Muscle of back (tissue), 13 donors: ENCODE data around the gene LINC00237. TPM values are rescaled to one million over a fixed set of nuclear protein-coding genes. Genes with fewer than 3 reads are reported as not detected.
A peak's percentile ranks its signal among the peaks of the same experiment; 100 is the strongest.

Experiments used
- DNase-seq, 3 donors: peaks; one replicate each; pipeline versions ENCODE4 v3.0.0 to v3.0.0-alpha.2; 2013
- long read RNA-seq, 9 donors: transcript quantifications; one replicate each; lab custom pipeline, GENCODE V29; 2026
- polyA plus RNA-seq, 10 donors: library from polyadenylated mRNA; unstranded; fragments of 120-200 nt; gene quantifications; one replicate each; pipeline ENCODE4 v1.2.1, GENCODE V29; 2013; ENCODE audit not compliant: insufficient read length in 10 of 10

LINC00237 gene
- under 1 TPM in 6 of 10 donors, not detected in 4; 0.14 to 0.78 (median 0.36) TPM for polyA plus RNA-seq
- long read RNA-seq, donor 1 = 0 reads
- long read RNA-seq, donor 2, partial matches to known transcripts = 0 of 1 reads
- long read RNA-seq, donor 2, other reads (novel, unspliced or antisense) = 0 of 1 reads
- long read RNA-seq, donor 3 = 0 reads
- long read RNA-seq, donor 4 = 0 reads
- long read RNA-seq, donor 5 = 0 reads
- long read RNA-seq, donor 6 = 0 reads
- long read RNA-seq, donor 7 = 0 reads
- long read RNA-seq, donor 8 = 0 reads
- long read RNA-seq, donor 9 = 0 reads

DNA sequence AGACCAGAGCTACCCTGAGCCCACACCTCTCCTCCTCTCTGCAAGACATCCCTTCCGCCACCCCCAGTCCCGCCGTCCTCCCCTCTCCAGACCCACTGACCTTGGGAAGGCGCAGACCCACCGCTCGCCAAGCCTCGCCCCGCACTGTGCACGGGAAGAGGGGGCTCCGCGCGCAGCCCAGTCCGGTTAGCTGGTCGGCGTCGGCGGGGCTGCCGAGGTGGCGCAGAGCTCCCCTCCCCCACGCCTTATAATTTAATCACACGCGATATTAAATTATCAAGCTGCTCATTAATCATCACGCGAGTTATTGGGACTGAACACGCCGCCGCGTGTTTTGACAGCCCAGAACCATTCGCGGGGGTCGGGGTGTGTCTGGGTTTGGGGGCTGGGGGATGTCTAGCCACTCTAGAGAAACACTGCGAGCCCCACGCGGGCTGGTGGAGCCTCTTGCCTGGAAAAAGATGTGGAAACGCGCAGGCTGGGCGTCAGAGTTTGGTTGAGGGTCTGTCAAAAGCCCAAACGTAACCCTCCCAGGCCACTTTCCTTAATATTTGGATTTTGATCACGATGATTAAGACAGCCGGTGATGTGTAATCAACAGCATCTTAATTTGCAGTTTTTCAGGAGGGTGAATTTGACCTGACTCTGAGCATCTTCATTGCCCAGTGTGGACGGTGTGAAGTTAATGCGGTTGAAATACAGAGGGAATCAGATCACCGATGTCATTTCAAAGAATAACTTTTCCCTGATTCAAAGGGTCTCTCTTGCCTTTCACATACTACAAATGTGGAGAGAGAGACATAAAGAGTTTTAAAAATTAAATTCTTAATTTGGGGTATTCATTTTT lies at the start of gene LINC00237:
Gene LINC00237, minus strand, starts transcription at position 188 of the 847 bp plus-strand sequence.
- DNase-seq = peak in 1 of 3 donors; percentile 21

DNA sequence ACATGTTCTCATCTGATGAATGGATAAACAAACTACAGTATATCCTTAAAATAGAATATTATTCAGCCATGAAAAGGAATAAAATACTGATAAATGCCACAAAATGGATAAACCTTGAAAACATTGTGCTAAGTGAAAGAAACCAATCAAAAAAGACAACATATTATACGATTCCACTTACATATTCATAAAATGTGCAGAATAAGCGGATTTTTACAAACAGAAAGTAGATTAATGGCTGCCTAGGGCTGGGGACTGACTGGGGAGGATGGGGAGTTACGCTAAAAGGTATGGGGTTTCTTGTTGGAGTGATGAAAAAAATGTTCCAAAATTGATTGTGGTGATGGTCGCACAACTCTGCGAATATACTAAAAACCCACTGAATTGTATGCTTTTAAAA lies 49.1 kb upstream of the LINC00237 start:
- DNase-seq = no peak

DNA sequence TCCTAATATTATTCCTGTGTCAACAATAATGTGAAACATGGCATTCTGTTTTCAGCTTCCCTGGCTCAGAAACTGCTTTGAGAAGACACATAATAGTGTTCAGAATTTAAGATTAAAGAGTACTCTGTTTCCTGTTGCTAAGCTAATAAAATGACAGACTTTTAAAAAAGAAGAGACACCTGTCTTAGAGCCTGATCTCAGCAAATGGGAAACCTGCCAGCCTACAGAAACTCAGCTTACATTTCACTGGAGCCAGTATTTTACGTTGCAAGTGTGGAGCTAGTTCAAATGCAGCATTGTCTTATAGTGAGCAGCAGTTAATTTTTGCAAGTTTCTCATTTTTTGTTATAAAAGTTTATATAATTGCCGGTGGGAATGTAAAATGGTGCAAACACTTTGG lies 48.5 kb upstream of the LINC00237 start:
- peak in 1 of 3 donors; percentile 4 for DNase-seq

DNA sequence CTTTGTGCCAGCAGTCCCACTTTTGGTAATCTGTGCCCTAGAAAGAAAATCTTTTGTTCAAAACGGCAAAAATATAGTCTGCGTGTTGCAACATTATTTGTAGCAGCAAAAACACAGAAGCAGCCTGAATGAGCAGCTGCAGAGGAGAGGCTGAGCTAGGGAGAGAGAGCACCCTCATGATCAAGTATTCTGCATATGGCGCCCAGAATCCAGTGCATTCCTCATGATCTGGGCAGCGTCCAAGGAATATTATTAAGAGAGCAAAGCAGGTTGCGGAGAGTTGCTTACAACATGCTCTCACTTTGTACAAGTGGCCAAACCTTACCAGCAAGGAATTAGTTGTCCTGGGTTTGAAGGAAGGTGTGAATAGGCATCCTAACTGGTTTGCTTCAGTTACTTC lies 45.6 kb upstream of the LINC00237 start:
- DNase-seq = no peak

DNA sequence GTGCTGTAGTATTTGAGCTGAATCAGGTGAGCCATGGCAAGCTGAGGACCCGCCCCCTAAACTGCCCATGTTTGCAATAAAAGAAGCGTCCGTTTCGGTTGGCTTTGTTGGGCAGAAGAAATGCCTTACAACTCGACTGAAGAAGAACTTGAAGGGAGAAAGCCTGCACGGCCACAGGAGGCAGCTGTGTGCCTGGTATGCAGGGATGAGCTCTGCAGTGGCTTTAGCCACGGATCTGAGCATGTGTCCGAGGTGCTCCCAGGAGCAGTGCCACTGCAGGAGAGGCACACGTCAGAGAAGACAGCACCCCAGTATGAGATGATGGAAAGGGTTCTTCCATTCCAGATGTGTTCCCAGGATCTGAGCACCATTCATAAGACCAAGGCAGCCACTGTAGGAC lies 43.2 kb upstream of the LINC00237 start:
- no peak for DNase-seq

DNA sequence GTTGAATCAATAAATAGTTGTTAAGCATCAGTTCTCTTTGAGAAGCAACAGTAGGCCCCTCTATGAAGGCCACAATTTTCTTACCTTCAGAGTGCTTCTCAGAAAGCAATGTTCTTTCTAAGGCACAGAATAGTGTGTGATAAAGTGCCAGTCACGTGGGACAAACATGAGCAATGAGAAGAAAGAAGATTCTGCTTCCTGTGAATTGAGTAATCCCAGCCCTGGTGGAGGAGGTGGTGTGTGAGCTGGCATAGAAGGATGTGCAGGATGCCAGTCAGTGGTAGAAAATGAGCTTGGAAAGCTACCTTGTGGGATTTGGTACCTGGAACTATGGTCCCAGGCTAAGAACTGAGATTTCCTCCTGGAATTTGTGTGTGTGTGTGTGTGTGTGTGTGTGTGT lies 41.4 kb upstream of the LINC00237 start:
- DNase-seq = no peak

DNA sequence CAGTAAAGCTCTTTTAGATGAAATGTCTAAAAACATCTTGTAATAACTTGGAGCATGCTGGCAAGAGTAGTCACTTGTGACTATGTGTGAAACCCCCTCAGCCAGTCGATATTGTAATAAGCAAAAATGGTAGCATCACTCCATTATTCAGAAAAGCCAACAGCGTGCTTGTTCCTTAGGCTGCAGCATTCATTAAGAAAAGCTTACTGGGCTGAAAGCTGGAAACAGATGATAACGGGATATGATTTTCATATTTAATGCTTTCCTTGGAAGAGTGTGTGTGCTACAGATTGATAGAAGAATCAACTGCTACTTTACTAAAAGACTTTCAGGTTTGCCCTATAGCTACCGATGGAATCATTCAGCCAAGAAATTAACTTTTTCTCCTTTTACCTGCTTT lies 40.1 kb upstream of the LINC00237 start:
- no peak for DNase-seq

DNA sequence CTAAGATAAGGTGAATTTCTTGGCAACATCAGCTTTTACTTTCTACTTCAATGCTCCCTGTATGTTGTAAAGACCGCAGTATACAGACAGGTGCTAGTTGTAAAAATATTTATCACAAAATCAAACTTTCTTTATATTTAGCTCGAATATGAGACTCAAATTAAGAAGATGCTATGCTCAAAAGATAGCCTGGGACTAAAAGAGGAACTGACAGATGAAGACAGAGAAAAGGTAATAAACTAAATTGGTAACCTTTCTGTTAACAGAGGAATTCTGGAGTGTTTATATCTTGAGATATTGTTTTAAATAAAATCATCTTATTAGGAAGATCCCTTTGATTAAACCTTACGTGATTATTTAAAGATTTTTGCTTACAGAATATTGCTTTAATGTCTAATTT lies 39.3 kb upstream of the LINC00237 start:
- DNase-seq = no peak

DNA sequence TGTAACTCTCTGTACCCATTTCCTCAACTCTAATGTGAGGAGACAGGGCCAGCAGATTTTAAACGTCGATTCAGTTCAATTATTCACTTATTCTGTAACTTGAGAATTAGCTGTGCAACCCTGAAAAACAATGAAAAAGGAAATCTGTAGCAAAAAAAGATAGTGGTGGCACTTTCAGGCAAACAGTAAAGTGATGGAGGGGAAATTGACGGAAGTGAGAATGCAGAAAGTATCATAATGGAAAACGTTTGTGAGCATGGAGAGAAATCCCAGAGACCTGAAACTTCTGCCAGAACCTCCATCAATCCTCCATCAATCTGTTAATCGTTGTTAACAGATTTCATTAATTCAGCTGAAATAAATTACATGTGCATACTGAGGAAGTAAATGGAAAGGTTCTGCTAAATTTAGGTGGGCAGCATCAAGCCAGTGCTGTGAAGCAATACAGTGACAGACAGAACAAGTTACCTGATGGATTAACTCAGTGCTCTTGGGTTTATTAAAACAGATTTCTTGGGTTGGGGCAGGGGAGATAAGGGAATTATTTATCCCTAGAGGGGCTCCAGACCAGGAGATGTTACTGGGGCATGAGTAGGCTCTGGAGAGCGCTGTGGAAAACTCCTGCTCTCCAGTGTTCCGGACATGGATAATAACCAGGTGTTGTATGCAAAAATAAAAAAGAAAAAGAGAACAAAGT lies 37.2 kb upstream of the LINC00237 start:
- DNase-seq = no peak

DNA sequence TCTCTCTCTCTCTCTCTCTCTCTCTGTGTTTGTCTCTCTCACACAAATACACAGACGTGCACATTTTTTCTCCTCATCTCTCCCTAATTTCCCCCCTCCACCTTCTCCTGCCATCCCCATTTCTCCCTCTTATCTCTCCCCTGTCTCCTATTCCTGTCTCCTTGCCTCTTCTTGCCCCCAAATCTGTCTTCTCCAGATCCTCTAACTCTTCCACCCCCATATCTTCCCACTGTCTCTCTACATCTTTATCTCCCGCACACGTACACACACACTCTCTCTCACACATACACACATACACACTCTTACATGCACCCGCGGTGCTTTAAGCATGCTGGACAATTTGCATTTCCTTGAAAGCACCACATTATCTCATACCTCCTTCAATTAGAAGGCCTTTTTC lies 35.7 kb upstream of the LINC00237 start:
- DNase-seq = no peak

DNA sequence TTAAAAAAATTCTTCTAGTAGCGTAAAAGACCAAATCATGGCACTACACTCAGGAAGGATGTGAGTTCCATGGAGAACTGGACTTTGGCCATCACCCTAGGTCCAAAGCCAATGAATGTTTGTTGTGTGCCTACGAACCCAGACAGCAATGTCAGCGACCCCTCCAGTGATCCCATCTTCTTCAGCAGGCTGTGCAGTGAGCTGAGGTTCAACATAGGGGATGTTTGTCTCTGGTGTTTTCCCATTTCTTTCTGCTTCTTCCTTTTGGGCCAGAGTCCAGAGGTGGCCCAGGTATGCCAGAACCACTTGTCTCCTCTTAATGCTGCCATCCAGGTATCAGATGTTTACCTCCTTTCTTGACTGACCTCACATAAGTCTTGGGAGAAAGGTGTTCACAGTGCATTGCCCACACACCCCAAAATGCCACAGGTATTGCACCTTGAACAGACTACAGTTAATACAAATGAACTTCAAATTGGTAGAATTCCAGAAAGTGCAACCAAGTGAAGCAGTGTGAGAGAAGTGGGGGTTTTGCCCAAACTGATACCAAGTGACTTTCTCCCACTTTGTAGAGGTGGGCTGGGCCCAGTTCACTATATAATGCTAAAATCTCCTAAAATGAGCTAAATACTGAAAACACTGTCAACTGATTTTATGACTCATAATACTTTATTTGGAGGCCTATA lies 33.9 kb upstream of the LINC00237 start:
- no peak for DNase-seq

DNA sequence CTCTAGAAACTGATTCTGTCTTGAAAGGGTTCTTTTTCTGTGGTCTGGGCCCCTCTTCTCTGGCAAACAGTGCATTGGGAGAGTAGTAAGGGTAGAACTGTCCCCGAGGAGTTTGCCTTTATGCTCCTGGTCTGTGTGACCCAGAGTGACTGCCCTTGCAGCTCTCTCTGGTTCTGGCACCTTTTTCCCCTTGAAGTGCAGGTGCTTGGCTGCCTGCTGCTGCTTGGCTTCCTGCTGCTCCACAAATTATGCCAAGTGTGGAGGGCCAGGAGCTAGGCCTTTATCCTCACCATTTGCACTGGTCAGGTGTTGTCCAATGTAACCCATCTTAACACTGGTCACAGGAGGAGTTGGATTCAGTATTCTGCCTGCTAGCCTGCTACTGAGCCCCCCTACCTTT lies 30.9 kb upstream of the LINC00237 start:
- DNase-seq = no peak

DNA sequence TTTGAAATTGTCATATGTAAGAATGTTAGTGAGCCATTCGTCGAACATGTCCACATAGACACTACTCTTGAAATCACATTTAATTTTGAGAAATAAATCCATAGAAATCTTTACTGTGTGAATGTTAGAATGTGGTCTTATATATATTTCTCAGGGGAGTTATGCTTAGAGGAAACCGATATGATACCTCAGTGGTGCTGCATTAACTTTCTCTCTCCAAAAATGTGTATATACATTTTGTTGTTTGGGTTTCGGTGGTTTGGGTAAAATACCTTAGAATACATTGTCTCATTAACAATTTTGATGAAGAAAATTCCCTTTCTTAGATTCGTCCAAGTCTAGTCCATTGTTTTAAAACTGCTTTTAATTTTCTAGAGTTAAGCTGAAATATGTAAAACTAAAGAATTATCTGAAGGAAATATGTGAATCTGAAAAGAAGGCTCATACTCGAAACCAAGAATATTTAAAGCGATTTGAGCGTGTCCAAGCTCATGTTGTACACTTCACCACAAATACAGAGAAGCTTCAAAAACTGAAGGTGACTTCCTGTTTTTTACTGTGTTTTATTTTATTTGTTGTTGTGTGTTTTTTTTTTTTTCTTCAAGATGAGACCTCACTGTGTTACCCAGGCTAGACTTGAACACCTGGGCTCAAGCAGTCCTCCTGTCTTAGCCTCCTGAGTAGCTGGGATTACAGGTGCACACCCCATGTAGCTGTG lies 30.0 kb upstream of the LINC00237 start:
- no peak for DNase-seq

DNA sequence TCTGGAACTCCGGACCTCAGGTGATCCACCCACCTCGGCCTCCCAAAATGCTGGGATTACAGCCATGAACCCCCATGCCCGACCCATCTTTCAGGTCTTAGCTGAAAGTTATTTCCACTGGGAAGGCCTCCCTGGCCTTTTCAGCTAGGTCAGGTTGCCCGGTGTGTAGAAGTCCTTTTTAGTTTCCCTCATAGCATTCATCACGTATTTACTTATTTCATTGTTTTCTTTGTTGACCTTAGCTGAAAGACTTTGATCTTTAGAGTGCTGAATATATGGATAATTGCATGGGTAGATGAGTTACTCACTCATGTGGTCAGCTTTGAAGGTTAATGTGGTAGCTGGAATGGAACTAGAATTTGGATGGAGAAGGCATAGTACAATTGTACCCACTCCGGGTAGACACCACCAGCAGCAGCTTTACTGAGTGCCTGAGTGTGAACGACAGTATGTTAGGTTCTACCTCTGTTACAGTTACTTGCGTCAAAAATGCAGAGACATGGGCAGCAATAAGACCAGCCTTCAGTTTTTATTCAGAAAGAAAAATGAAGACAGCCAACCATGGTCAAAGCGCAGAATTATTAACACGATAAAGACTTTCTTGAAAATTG lies 28.8 kb upstream of the LINC00237 start:
- no peak for DNase-seq

DNA sequence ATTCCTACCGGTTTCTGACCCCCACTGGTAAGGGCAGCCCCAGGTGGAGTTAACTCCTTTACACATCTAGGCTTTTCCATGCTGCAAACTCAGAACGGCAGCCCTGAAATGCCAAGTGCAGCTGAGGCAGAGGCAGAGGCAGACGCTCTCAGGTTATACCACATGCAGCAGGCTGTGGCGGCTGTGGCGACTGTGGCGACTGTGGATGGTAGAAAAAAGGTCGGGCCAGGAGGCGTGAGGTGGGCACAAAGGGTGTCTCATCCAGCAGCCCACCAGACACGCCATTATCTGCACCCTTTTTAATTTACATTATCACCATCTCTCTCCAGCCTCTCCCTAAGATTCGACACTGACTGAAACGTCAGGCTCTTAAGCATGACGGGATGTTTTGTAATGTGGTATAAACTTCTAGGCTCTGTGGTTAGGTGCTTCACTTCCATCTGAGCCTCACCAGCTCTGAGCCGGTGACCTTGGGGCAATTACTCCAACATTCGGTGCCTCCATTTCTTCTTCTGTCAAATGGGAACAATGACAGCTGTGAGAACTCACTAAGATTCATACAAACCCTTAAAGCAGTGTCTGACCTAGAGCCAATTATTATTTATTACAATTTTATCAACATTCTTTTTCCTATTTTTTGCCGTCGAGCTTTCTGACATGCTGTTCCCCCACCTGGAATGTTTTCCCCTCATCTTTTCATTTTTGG lies 27.9 kb upstream of the LINC00237 start:
- DNase-seq = no peak

DNA sequence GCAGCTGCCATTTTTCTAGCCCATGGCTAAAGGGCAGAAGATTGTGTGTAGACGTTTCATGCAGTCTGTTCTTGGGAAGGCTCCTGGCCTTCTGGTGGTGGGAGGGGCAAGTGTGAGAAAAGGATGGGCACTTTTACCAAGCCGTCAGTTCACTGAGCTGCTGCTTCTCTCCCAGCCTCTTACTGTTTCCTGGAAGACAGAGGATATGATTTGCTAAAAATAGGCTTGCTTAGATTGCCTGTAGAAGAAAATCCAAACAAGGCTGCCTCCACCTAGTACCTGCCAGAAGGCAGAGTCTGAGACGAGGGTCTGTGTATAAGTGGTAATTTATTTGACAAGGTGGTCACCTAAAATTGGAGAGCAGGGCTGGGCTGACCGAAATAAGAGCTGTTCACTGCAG lies 27.2 kb upstream of the LINC00237 start:
- DNase-seq = no peak

DNA sequence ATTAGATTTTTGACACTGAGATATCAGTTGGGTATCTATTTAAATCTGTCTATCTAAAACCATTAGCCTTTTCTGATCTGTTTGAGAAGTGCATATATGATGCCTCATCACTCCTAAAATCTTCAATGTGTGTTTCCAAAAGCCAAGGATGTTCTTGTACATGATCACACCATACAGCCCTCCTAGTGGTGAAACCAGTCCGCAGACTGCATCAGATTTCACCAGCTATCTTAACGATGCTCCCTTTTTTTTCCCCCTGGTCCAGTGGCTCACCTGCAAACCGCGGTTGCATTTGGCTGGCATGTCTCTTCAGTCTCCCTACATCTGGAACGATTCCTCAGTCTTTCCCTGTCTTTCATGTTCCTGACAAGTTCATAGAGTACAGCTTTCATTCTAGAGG lies 23.7 kb upstream of the LINC00237 start:
- DNase-seq = no peak

DNA sequence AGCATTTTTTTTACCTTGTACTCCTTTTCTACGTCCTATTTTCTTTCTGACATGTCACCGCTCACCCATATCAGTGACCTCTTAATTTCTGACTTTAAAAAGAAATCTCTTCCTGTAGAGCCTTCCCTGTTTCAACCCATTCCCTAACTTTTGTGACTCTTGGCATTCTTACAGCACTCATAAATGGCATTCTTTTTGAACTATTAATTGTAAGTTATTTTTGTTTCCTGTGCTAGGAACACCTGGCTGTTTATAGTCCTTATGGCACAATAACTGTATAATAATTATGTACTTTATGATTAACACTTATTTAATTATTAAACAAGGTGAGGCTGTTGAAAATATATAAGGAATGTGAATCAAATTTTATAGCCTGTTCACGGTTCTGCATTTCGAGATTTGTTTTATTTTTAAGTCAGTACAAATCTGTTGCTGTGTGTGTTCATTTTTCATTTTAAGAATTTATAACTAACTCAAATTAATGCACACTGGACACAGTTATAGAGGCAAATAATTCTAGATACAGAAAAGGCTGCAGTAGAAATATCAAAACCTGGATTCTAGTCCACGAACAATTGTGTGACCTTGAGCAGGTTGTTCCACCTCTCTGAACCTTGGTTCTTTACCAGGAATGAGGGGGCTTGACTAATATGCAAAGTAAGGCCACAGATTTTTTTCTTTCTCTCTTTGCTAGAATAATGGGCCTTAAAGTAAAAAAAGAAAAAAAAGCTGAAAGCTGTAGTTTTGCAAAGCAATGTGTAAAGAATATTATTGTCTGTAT lies 21.2 kb upstream of the LINC00237 start:
- DNase-seq = no peak

DNA sequence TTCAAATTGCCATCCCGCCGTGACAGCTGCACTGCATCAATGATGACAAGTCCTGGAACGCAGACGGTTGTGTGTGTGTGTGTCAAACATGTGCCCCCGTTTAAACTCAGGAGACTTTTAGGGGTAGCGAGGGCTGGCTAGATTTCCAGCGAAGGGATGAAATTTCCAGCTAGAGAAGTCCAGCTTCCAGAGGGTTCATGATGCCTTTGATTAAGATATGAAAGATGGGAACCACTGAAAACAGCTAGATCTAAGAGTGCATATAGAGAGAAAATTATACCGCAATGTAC lies 20.4 kb upstream of the LINC00237 start:
- peak in 1 of 3 donors; percentile 28 for DNase-seq
